ENCODE measurements around the gene GYS2.
"Not testable (repeated sequence)": the region's sequence is repeated elsewhere in the genome, so short reads cannot be mapped to it uniquely, and the experiment has no call there.

The GYS2 gene

DNA sequence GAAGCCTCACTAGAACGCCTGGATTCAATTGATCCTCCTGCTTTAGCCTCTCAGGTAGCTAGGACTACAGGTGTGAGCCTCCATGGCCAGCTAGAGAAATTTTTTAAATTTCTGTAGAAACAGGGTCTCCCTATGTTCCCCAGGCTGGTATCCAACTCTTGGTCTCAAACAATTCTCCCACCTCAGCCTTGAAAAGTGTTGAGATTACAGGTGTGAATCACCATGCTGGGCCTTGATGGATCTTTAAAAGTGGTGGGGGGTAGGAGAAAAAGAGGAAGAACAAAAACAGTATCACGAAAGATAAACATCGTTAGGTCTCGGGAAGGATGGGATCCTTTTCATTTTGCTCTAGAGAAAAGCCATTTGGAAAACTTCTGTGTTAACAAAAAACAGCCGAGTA, 4.5 kb downstream of the GYS2 start:
- no peak for DNase-seq

- DNase-seq: no peak
These were observed 5.3 kb downstream of the GYS2 start for GRCh38 chr12:21599143-21599999.

DNA sequence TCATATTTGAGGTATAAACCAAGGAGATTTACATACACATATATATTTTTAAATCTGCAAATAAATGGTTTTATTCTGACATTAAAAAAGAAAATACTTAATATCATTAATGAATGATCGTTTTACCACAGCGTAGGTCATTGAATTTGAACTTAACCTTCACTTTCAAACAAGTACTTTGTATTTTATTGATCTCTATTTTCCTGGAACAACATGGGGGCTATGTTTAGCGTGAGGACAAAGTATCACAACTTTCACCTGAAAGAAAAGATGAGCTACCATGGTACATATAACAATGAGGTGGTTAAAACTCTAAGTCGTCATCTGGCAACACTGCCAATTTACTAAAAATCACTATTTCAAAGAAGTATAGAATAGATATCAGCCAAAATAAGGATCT, 6.0 kb downstream of the GYS2 start:
- DNase-seq: no peak

GRCh38 chr12:21595356-21595755, 9.3 kb downstream of the GYS2 start:
- not testable (repeated sequence) for DNase-seq

GRCh38 chr12:21585485-21585884, 19.2 kb downstream of the GYS2 start:
- no peak for DNase-seq

DNA sequence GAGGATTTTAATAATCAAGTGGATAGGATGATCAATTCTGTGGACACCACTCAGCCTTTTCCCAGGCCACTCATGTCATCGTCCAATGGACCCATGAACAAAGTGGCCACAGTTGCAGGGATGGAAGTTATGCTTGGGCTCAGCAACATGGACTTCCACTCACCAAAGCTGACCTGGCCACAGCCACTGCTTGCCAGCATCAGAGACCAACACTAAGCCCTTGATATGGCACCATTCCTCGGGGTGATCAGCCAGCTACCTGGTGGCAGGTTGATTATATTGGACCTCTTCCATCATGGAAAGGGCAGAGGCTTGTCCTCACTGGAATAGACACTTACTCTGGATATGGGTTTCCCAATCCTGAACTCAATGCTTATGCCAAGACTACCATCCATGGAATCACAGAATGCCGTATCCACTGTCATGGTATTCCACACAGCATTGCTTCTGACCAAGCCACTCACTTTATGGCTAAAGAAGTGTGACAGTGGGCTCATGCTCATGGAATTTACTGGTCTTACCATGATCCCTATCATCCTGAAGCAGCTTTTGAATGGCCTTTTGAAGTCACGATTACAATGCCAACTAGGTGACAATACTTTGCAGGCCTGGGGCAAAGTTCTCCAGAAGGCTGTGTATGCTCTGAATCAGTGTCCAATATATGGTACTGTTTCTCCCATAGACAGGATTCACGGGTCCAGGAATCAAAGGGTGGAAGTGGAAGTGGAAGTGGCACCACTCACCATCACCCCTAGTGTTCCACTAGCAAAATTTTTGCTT, 20.1 kb downstream of the GYS2 start:
- DNase-seq: not testable (repeated sequence)

- no peak for DNase-seq
These were observed 21.1 kb downstream of the GYS2 start for GRCh38 chr12:21583587-21583986.

GRCh38 chr12:21580748-21581516, 23.7 kb downstream of the GYS2 start:
- no peak for DNase-seq

GRCh38 chr12:21577516-21577915, 27.1 kb downstream of the GYS2 start:
- no peak for DNase-seq

DNA sequence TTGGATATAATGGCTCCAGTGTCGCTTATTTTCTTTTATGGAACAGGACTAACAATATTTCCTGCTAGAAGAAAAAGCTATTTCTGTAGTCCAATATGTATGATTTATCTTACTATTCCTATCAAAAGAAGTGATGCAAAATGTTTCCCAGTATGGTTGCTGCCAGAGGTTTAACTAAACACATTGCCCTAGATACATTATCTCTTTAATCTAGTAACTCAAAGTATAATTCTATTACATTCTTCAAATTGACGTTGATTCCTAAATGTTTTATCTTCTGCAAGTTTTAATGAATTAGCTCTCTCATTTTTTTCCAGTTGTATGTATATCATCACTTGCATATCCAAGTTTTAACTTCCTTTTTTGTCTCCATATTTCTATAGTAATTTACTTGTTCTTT, 28.2 kb downstream of the GYS2 start:
- no peak for DNase-seq

DNA sequence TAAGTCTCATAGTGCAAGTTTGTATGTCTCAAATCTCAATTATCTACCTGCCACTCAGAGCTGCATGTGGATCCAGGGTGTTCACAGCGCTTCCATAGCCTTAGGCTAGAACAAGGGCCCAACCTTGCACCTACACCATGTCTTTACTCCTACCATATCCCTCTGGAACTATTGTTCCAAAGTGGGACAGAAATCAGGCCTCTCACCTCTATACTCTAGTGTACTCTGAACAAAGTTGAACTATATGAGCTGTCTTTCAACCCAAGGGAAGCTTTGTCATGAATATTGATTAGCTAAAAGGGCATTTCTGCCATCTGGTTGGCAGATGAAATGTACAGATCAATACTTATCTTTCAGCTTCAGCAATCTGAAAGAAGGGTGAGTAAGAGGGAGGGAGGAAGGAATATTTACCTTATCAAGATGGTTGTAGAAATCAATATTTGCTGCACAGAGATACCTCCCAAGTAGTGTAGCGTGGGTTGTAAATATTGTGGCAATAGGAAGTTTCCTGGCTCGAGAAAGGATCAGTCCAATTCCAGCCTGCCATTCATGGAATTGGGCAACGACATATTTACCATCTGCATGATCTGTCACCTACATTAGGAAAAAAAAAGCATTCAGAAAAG, 30.8 kb downstream of the GYS2 start:
- no peak for DNase-seq

DNA sequence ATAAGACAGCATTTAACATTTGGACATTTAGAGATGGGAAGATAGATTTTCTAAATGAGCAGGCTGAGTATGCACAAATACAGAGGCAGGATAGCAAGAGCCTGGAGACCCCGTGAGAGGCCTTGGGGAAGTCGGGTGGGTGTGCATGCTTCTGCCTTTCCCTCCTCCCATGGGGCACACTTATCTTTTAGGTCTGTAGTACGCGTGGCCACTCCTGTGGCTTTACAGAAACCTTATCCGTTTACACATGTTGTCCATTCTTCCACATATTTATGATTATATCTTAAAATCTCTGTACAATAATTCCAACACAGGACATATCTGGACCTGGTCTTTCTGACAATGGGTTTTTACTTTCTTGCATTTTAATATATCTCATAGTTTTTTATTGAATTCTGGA, 33.6 kb downstream of the GYS2 start:
- no peak for DNase-seq

GRCh38 chr12:21568115-21568514, 36.5 kb downstream of the GYS2 start:
- DNase-seq: no peak

DNA sequence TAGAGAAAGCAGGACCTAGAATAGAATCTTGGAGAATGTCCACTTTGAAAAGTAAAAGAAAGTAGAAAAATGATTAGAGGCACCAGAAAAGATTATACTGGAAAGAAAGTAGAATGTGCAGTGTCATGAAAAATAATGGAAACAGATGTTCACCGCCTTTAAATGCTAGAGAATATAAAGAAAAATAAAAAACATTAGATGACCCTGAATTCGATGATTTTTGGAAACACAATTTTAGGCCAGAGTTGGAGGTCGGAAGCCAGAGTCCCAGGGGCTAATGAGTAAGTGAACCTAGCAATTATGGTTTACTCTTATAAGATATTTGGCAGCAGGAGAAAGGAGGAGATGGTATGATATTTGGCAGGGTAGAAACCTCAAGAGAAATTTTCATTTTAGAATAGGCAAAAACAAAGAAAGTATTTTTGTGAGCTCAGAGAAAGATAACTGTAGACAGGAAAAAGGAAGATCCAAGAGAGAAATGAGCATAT, 37.7 kb downstream of the GYS2 start:
- DNase-seq: no peak

GRCh38 chr12:21566223-21566906, 38.3 kb downstream of the GYS2 start:
- no peak for DNase-seq

DNA sequence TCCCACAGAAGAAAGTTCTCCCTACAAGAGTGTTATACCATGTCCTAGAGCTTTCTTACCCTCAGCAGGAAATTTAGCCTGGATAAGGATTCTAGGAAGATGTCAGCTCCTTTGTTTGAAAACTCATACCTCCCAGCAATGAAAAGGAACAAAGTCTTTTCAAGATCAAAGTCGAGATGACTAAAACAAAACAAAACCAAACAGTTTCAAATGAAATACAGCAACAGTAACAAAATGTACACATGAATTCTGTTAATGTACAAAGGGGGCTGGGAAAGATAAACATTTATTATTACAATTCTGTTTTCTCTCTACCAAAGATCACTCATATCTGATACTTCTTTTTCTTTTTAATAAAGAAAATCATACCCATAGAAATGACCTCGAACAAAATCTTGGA, 41.8 kb downstream of the GYS2 start:
- DNase-seq: no peak

DNA sequence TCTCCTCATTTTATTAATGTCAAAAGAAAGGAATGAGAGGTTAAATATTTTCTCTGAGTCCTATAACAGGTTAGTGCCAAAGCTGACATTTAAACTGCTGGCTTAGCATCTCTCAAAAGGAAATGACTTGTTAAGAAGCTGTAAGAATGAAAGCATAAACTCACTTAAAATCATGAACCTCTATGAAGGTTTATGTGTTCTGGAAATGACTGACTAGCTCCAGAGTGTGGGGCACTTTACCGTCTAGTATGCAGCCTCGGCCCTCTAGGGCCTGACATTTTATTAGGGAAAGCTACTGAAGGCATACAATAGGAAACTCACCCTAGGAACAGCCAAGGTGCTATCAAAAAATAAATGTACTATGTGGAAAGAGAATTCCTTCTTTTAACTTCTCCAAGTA, 43.5 kb downstream of the GYS2 start:
- no peak for DNase-seq

DNA sequence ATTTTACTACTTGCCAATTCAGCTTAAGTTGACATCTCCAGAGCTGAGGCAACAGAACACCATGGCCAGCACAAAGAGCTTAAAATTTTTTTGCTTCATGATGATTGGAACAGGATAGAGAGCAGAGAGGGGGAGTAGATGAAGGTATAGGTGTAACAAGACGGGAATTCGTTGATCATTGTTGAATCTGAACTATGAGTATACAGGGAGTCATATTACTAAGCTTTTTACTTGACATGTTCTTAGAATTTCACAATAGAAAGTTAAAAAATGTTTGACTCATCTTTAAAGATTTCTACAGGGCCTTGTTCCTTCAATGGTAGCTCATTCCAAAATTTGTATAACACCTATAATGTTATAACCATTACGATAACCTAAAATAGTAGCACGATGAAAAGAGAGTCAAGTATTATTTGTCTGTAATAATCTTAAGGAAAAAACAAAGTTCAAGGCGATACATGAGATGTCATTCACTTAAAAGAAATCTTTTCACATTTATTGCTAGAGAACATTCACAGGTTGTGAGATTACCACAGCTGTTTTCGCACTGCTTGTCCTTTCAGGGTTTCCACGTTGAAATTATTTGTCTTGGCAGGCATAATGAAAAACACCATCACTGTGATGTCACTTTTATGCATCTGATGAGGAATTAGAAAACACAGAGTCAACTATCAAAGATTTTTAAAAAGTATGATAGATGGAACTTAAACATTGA, 44.6 kb downstream of the GYS2 start:
- DNase-seq: no peak

DNA sequence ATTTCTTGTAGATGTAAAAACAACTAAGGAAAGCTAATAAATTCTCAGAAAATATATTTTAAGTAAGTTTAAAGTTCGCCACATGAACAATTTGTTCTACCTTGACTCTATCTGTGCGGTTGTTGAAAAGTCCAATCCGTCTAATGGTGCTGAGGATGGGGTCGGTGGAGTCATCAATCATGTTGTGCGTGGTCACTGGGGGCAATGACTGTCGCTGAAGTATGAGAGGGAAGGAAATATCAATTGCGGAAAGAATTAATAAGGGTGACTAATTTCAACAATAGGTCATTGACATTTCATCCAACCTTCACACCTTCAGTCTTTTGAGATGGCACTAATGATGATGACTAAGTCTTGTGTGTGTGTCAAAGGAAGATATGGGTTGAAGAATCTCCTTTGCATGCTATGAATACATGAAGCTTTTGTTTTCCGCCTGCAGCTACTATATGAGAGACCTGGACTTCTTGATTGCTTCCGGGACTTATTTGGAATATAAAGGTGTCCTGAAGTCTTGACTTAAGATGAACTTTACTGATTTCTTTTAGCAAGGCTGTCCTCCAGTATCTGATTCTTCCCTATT, 46.5 kb downstream of the GYS2 start:
- no peak for DNase-seq

GRCh38 chr12:21553329-21553675, 51.3 kb downstream of the GYS2 start:
- no peak for DNase-seq

- DNase-seq: no peak
These were observed 51.9 kb downstream of the GYS2 start for GRCh38 chr12:21552635-21553328.
